Kidney epithelial cell (primary cell): ENCODE measurements around the gene PLCG2. TPM values are rescaled to one million over a fixed set of nuclear protein-coding genes. Genes with fewer than 3 reads are reported as not detected.

Experiments used
- DNase-seq: peaks from one replicate; pipeline ENCODE4 v3.0.0-alpha.2; 2010; ENCODE audit warnings: low read depth
- H3K27me3 ChIP-seq: 2 replicates; pipeline ENCODE4 v1.6.0; 2011; ENCODE audit warnings: low read length; ENCODE audit not compliant: control insufficient read depth, insufficient read depth
- H3K36me3 ChIP-seq: 2 replicates; pipeline ENCODE4 v1.5.1; 2011; ENCODE audit warnings: low read length; ENCODE audit not compliant: control insufficient read depth, insufficient read depth
- H3K4me3 ChIP-seq: 2 replicates; pipeline ENCODE4 v1.5.1; 2011; ENCODE audit warnings: low read depth, mild to moderate bottlenecking, control low read depth, low read length
- total RNA-seq: library from RNA; depleted of rRNA; stranded (reverse); fragments of >200 nt; gene quantifications from 2 replicates; pipeline ENCODE4 v1.2.3, GENCODE V29; 2015
- TF ChIP-seq, protein P1 (sequence below): IDR thresholded peaks from 2 replicates; pipeline ENCODE4 v1.5.1; 2011; ENCODE audit warnings: mild to moderate bottlenecking, moderate library complexity, low read length, control low read depth, inconsistent platforms; ENCODE audit not compliant: insufficient read depth, poor library complexity, severe bottlenecking

Gene PLCG2
- total RNA-seq, 1 donor from 2014 or later = 17.3 TPM

- H3K4me3 ChIP-seq = no peak overlapping the region
- H3K36me3 ChIP-seq = no peaks in the 10 kb centered on the region
- TF ChIP-seq, protein P1, sequence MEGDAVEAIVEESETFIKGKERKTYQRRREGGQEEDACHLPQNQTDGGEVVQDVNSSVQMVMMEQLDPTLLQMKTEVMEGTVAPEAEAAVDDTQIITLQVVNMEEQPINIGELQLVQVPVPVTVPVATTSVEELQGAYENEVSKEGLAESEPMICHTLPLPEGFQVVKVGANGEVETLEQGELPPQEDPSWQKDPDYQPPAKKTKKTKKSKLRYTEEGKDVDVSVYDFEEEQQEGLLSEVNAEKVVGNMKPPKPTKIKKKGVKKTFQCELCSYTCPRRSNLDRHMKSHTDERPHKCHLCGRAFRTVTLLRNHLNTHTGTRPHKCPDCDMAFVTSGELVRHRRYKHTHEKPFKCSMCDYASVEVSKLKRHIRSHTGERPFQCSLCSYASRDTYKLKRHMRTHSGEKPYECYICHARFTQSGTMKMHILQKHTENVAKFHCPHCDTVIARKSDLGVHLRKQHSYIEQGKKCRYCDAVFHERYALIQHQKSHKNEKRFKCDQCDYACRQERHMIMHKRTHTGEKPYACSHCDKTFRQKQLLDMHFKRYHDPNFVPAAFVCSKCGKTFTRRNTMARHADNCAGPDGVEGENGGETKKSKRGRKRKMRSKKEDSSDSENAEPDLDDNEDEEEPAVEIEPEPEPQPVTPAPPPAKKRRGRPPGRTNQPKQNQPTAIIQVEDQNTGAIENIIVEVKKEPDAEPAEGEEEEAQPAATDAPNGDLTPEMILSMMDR = no peak
- no peaks in the 10 kb centered on the region for H3K27me3 ChIP-seq
- DNase-seq = no peak
Measured at GRCh38 chr16:81842564-81843242, 63.6 kb downstream of the PLCG2 start.

DNA sequence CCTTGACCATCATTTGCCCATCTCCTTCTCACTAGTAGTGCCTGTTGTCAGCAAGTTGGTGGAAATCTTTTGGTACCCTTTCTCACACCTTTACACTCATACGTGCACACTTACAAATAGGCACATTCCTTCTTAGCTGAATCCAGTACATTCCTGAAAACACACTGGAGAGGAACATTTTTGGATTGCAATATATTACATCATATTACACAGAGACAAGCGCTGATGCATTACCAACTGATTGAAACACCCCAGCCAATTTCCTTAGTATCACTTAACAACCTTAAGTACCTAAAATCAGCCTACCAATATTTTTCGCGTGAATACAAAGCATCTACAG lies 64.1 kb downstream of the PLCG2 start:
- H3K36me3 ChIP-seq = no peaks in the 10 kb centered on the region
- TF ChIP-seq, protein P1 = no peak
- DNase-seq = no peak

DNA sequence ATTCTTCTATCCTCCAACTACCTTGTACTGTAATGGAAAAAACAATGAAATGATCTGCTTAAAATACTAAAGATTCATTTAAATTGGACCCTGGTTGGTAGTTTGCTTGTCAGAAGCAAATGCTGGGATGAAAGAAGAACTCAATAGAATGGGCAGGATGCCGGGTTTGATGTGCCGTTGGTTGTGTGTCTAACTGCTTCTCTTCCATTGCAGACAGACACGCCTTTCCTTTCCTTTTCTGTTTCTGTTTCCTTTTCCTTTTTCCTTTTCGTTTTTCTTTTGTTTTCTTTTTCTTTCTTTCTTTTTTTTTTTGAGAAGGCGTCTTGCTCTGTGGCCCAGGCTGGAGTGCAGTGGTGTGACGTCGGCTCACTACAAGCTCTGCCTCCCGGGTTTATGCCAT lies 64.6 kb downstream of the PLCG2 start:
- DNase-seq = no peak
- TF ChIP-seq, protein P1 = no peak
- H3K4me3 ChIP-seq = no peak overlapping the region
- no peaks in the 10 kb centered on the region for H3K27me3 ChIP-seq
- no peaks in the 10 kb centered on the region for H3K36me3 ChIP-seq

More for the DNA sequence above, 64.1 kb downstream of the PLCG2 start:
- H3K4me3 ChIP-seq = no peak overlapping the region
- H3K27me3 ChIP-seq = no peaks in the 10 kb centered on the region

DNA sequence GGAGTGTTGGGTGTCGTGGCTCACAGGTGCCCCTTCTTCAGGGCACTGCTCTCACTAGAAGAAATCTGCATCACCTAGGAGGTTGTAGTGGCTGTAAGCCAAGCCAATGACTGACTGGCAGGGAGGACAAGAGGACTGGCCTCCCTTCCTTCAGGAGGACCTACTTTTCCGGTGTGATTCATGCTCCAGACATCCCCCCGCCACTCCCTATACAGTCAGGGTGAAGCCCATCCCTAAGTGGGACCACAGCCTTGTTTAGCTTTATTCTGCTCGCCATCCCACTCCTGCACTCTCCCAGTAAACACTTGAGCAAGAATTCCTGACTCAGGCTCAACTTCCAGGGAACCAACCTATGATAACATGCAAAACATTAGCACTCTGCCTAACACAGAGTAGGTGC lies 67.0 kb downstream of the PLCG2 start:
- Histone ChIP-seq H3K27me3 (no peaks in the 10 kb centered on the region), H3K4me3 (no peak overlapping the region), H3K36me3 (no peaks in the 10 kb centered on the region)
- no peak for DNase-seq
- TF ChIP-seq, protein P1 = no peak

DNA sequence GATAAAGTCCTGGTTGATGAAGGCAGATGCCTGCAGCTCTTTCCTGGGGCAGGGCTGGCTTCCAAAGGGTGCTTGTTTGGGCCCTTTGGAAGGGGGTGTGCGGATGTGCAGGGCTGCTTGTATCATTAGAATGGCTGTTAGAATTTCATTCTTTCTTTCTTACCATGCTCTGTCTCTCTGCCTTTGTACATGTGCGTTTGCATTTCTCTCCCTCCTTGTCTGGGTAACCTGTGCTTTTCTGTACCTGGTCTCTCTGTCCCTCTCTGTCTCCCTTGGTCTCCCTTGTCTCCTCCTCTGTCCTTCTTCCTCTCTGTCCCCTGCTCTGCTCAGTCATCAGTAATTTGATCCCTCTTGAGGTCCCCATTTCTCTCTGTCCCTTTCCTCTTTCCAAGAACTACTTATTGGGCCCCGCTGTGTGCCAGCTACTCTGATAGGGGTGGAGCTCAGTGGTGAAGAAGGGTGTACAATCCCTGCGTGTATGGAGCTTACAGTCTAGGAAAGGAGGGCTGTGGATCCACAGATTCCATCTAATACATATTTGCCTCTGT lies 69.3 kb downstream of the PLCG2 start:
- H3K36me3 ChIP-seq = no peaks in the 10 kb centered on the region
- no peak for DNase-seq
- TF ChIP-seq, protein P1 = no peak
- H3K4me3 ChIP-seq = no peak overlapping the region
- H3K27me3 ChIP-seq = no peaks in the 10 kb centered on the region

DNA sequence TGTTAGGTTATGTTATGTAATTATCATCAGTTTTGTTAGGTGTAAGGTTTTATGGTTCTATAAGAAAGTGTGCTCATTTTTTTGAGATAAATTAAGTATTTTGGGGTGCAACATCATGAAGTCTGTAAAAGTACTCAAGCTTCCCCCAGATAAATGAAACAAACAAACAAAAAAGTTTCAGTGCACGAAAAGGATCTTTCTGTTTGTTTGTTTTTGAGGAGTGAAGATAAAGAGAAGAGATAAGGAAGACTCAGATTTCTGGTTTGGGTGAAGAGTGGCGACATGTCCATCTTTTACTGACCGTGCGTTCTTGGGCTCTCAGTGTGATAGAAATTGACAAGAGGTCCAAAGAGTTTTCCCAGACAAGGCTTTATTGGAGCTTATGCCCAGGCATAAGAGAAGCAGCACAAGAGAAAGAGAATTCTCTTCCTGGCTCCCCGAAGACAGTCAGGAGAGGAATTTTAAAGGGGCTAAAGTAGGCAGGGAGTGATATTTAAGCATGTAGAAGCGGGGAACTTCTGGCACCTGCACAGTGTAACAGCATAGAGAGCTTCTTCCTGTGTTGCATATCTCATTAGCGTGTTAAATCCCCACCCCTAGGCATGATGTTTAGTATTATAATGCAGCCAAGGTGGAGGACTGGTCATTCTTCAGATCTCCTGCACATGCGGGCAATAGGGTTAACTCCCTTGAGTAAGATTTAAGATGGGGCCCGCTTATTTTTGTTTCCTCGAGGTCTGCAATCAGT lies 71.3 kb downstream of the PLCG2 start:
- TF ChIP-seq, protein P1 = no peak
- H3K4me3 ChIP-seq = no peak overlapping the region
- no peaks in the 10 kb centered on the region for H3K36me3 ChIP-seq
- DNase-seq = no peak
- no peaks in the 10 kb centered on the region for H3K27me3 ChIP-seq
